Measurements from ENCODE around the gene FMOD.

FMOD gene

DNA sequence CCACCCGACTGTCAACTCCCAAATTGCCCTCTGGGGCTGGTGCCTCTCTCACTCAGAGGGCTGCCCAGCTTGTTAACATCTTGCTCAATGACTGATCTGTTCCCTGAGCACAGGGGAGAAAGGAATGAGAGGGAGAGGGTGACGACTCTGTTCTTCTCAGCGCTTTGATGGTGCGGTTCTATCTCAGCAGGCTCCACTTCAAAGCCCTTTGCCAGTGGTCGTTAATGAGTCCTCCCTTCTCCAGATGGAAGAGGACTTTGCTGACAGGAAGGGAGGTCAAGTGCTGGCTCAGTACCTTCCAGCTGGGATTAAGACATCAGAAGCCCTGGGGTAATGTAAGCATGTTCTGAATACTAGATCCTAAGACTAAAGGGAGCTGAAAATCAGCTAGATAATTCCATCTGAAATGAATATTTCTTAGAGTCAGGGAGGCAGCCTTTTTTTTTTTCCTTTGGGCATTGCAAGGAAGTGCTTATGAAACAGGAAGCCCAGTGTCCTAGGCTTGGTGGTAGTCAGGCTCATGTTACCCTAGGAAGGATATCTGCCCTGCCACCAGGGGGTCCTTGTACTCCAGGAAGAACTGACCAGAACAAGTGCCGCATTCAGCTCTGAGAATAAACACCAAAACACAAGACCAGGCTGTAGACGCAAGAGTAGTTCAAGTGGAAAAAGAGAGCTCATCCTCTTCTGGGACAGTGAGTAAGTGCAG is 4.7 kb downstream of the FMOD start:
- Histone ChIP-seq H3K79me2 (ENCODE audit: insufficient read depth, low read depth) (no peaks in the 10 kb centered on the region), H3K4me3 (IDR thresholded peaks at IDR 0.05; ENCODE audit: insufficient read depth, low read depth, low read length) (no peak overlapping the region), H3K4me2 (no peak overlapping the region), H4K20me1 (ENCODE audit: insufficient read depth) (no peaks in the 10 kb centered on the region), H3K9ac (no peak overlapping the region), H2AFZ (ENCODE audit: low read depth) (no peak overlapping the region), H3K27ac (no peak overlapping the region), H3K27me3 (ENCODE audit: insufficient read depth, low read depth) (peaks cover 1% of the 10 kb centered on the region; the same call in 1 of the 2 replicates), H3K36me3 (ENCODE audit: insufficient read depth) (no peaks in the 10 kb centered on the region), H3K4me1 (ENCODE audit: low read depth, poor library complexity, severe bottlenecking) (no peaks in the 10 kb centered on the region)
- TF ChIP-seq, protein P1, sequence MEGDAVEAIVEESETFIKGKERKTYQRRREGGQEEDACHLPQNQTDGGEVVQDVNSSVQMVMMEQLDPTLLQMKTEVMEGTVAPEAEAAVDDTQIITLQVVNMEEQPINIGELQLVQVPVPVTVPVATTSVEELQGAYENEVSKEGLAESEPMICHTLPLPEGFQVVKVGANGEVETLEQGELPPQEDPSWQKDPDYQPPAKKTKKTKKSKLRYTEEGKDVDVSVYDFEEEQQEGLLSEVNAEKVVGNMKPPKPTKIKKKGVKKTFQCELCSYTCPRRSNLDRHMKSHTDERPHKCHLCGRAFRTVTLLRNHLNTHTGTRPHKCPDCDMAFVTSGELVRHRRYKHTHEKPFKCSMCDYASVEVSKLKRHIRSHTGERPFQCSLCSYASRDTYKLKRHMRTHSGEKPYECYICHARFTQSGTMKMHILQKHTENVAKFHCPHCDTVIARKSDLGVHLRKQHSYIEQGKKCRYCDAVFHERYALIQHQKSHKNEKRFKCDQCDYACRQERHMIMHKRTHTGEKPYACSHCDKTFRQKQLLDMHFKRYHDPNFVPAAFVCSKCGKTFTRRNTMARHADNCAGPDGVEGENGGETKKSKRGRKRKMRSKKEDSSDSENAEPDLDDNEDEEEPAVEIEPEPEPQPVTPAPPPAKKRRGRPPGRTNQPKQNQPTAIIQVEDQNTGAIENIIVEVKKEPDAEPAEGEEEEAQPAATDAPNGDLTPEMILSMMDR (conservative IDR thresholded peaks at IDR 0.05; ENCODE audit: low read depth, low read length), result no peak

DNA sequence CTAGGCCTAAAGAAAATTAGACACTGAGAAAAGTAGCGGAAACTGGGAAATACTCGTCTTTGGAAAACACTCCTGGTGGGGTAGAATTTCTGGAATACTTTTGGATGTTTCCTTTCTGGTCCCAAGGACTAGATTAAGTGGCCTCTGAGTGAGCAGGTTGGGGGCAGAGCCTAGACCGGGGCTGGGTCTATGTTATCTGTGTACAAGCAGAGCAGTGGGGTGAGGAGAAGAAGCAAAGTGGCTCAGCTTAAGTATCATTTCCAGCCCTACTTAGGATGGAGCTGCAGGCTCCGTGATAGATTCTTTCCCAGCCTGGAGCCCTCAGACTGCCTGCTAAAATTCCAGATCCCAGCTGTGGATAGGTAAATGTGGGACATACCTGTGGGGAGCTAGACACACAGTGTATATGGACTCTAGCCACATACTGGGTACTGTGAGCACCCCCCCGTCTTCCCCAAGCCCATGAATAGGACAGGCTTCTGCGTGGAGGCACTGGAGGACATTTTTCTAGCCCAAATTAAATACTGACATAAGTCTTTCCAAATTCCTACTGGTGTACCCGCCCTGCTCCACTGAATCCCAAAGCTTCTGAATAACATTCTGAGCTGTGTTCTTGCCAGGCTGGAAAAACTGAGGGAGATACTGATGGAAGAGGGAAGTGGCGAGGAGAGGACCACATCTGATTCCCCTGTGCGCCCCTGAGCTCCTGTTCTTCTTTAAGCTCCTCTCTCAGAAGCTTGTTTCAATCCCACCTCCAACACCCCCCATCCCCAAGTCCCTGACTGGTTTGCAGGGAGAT is 6.8 kb downstream of the FMOD start:
- H3K79me2 ChIP-seq (ENCODE audit: insufficient read depth, low read depth), result no peaks in the 10 kb centered on the region
- H3K36me3 ChIP-seq (ENCODE audit: insufficient read depth), result no peaks in the 10 kb centered on the region
- H3K4me3 ChIP-seq (IDR thresholded peaks at IDR 0.05; ENCODE audit: insufficient read depth, low read depth, low read length), result no peak overlapping the region
- no peak overlapping the region for H2AFZ ChIP-seq (ENCODE audit: low read depth)
- TF ChIP-seq, protein P1 (conservative IDR thresholded peaks at IDR 0.05; ENCODE audit: low read depth, low read length), result no peak
- H4K20me1 ChIP-seq (ENCODE audit: insufficient read depth), result no peaks in the 10 kb centered on the region
- H3K4me2 ChIP-seq, result no peak overlapping the region
- peaks cover 10% of the 10 kb centered on the region for H3K4me1 ChIP-seq (ENCODE audit: low read depth, poor library complexity, severe bottlenecking)
- peaks cover 13% of the 10 kb centered on the region; the same call in 1 of the 2 replicates for H3K27me3 ChIP-seq (ENCODE audit: insufficient read depth, low read depth)
- H3K27ac ChIP-seq, result no peak overlapping the region
- no peak overlapping the region for H3K9ac ChIP-seq

GRCh38 chr1:203342192-203342940 is 8.6 kb downstream of the FMOD start:
- H3K4me2 ChIP-seq, result no peak overlapping the region
- no peaks in the 10 kb centered on the region for H4K20me1 ChIP-seq (ENCODE audit: insufficient read depth)
- no peak overlapping the region for H3K4me3 ChIP-seq (IDR thresholded peaks at IDR 0.05; ENCODE audit: insufficient read depth, low read depth, low read length)
- no peaks in the 10 kb centered on the region for H3K79me2 ChIP-seq (ENCODE audit: insufficient read depth, low read depth)
- no peak overlapping the region for H3K27ac ChIP-seq
- TF ChIP-seq, protein P1 (conservative IDR thresholded peaks at IDR 0.05; ENCODE audit: low read depth, low read length), result peak; percentile 98
- H3K36me3 ChIP-seq (ENCODE audit: insufficient read depth), result no peaks in the 10 kb centered on the region
- peaks cover 13% of the 10 kb centered on the region; the same call in 1 of the 2 replicates for H3K27me3 ChIP-seq (ENCODE audit: insufficient read depth, low read depth)
- H2AFZ ChIP-seq (ENCODE audit: low read depth), result peak overlapping the region; percentile 51; the same call in 1 of the 2 replicates
- H3K9ac ChIP-seq, result no peak overlapping the region
- H3K4me1 ChIP-seq (ENCODE audit: low read depth, poor library complexity, severe bottlenecking), result peaks cover 21% of the 10 kb centered on the region

DNA sequence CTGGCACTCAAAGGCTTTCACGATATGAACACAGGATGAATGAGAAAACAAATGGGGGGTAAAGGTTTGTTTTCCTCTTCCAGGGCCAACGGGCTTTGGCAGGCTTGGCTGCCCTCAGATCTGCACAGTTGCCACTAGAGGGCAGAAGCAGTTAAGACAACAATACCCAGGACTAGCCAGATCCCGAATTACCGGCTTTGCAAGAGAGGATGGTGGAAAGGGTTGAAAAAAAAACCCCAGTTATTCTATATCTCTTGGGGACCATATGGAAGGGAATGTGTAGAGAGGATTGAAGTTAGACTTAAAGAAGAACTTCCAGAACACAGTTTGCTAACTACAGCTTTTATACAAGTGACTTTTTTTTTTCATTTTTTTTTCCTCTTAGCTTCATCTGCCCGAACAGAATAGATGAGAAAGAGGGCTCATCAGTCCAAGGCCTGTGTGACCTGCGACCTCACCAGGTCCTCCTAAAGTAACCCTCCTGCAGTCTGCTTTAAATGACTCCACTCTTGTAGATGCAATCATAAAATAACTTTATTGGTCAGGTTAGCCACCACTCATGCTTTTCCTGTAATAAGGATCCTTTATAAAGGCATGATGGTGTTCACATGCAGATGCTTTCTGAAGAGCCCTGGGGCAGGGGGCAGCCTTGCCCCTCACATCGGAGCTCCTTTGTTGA is 10.7 kb downstream of the FMOD start:
- TF ChIP-seq, protein P1 (conservative IDR thresholded peaks at IDR 0.05; ENCODE audit: low read depth, low read length), result peak; percentile 100
- peak overlapping the region; percentile 29; the same call in 1 of the 2 replicates for H3K4me2 ChIP-seq
- H3K4me1 ChIP-seq (ENCODE audit: low read depth, poor library complexity, severe bottlenecking), result peaks cover 33% of the 10 kb centered on the region
- no peaks in the 10 kb centered on the region for H3K36me3 ChIP-seq (ENCODE audit: insufficient read depth)
- no peaks in the 10 kb centered on the region for H4K20me1 ChIP-seq (ENCODE audit: insufficient read depth)
- H2AFZ ChIP-seq (ENCODE audit: low read depth), result peak overlapping the region; percentile 32; the same call in 1 of the 2 replicates
- no peak overlapping the region for H3K27ac ChIP-seq
- no peak overlapping the region; the same call in 1 of the 2 replicates for H3K9ac ChIP-seq
- no peaks in the 10 kb centered on the region for H3K79me2 ChIP-seq (ENCODE audit: insufficient read depth, low read depth)
- no peak overlapping the region for H3K4me3 ChIP-seq (IDR thresholded peaks at IDR 0.05; ENCODE audit: insufficient read depth, low read depth, low read length)
- H3K27me3 ChIP-seq (ENCODE audit: insufficient read depth, low read depth), result peaks cover 13% of the 10 kb centered on the region; the same call in 1 of the 2 replicates

All from KMS-11 (cell line).